HepG2 (cell line): ENCODE data around the gene ZCCHC7. TPM values are rescaled to one million over a fixed set of nuclear protein-coding genes. Genes with fewer than 3 reads are reported as not detected.

Experiments used
- AKNA ChIP-seq: sonication (generic); formaldehyde crosslinking; IDR thresholded peaks from 2 replicates; pipeline ENCODE4 v1.4.0; 2020; ENCODE audit warnings: missing genetic modification reagents, borderline replicate concordance
- GFI1 ChIP-seq: sonication (generic); formaldehyde crosslinking; IDR thresholded peaks from 2 replicates; pipeline ENCODE4 v1.5.0; 2020; ENCODE audit warnings: missing genetic modification reagents, mild to moderate bottlenecking, borderline replicate concordance
- HOXA9 ChIP-seq: sonication (generic); formaldehyde crosslinking; IDR thresholded peaks from 2 replicates; pipeline ENCODE4 v1.8.1; 2022; ENCODE audit warnings: missing genetic modification reagents, mild to moderate bottlenecking, moderate library complexity, borderline replicate concordance
- JUNB ChIP-seq: sonication (generic); formaldehyde crosslinking; IDR thresholded peaks from 2 replicates; pipeline ENCODE4 v1.8.0; 2022; ENCODE audit warnings: missing genetic modification reagents, mild to moderate bottlenecking, borderline replicate concordance
- LCORL ChIP-seq, 2 experiments: fragments of 450-650 bp in 1 of 2; sonication (generic) in 1 of 2; formaldehyde crosslinking in 1 of 2; IDR thresholded peaks; 2 replicates each; pipeline versions ENCODE4 v1.5.0 to v1.6.1; 2017 to 2020; ENCODE audit warnings: antibody characterized with exemption in 1 of 2, missing genetic modification reagents in 1 of 2
- NFE2L1 ChIP-seq: sonication (generic); formaldehyde crosslinking; IDR thresholded peaks from 2 replicates; pipeline ENCODE4 v1.4.0; 2020; ENCODE audit warnings: missing genetic modification reagents, mild to moderate bottlenecking, borderline replicate concordance
- REXO4 ChIP-seq: sonication (generic); formaldehyde crosslinking; IDR thresholded peaks from 2 replicates; pipeline ENCODE4 v1.8.0; 2022; ENCODE audit warnings: missing genetic modification reagents, mild to moderate bottlenecking, borderline replicate concordance
- RFX1 ChIP-seq: fragments of 450-650 bp; IDR thresholded peaks from 2 replicates; pipeline ENCODE4 v1.6.1; 2017
- ZFY ChIP-seq: sonication (generic); formaldehyde crosslinking; IDR thresholded peaks from 2 replicates; pipeline ENCODE4 v1.4.0; 2020; ENCODE audit warnings: missing genetic modification reagents
- ZNF124 ChIP-seq: sonication (generic); formaldehyde crosslinking; IDR thresholded peaks from 2 replicates; pipeline ENCODE4 v1.4.0; 2020; ENCODE audit warnings: missing genetic modification reagents
- ZNF230 ChIP-seq: sonication (generic); formaldehyde crosslinking; IDR thresholded peaks from 2 replicates; pipeline ENCODE4 v1.4.0; 2020; ENCODE audit warnings: mild to moderate bottlenecking, missing genetic modification reagents
- ZNF264 ChIP-seq: sonication (generic); formaldehyde crosslinking; IDR thresholded peaks from 2 replicates; pipeline ENCODE4 v1.4.0; 2020; ENCODE audit warnings: missing genetic modification reagents
- ZNF350 ChIP-seq: sonication (generic); formaldehyde crosslinking; IDR thresholded peaks from 2 replicates; pipeline ENCODE4 v1.4.0; 2020; ENCODE audit warnings: mild to moderate bottlenecking, low read depth, missing genetic modification reagents, borderline replicate concordance
- ZNF460 ChIP-seq: sonication (generic); formaldehyde crosslinking; IDR thresholded peaks from 2 replicates; pipeline ENCODE4 v1.5.1; 2020; ENCODE audit warnings: missing genetic modification reagents, mild to moderate bottlenecking, borderline replicate concordance
- ZNF530 ChIP-seq: sonication (generic); formaldehyde crosslinking; IDR thresholded peaks from 2 replicates; pipeline ENCODE4 v1.5.0; 2020; ENCODE audit warnings: low read depth, mild to moderate bottlenecking, missing genetic modification reagents
- ZNF616 ChIP-seq: sonication (generic); formaldehyde crosslinking; IDR thresholded peaks from 2 replicates; pipeline ENCODE4 v1.5.0; 2020; ENCODE audit warnings: low read depth, mild to moderate bottlenecking, missing genetic modification reagents
- ZSCAN22 ChIP-seq: sonication (generic); formaldehyde crosslinking; IDR thresholded peaks from 2 replicates; pipeline ENCODE4 v1.4.0; 2020; ENCODE audit warnings: mild to moderate bottlenecking, missing genetic modification reagents
- polyA plus RNA-seq, 8 experiments: library from polyadenylated mRNA; depleted of rRNA in 3 of 8; stranded (reverse) in 7 of 8; unstranded in 1 of 8; fragments of >200 nt; fragmentation: Illumina TruSeq in 4 of 8; extraction: Trizol in 4 of 8; gene quantifications; 2 replicates each; pipeline versions ENCODE4 v1.2.1 to v1.2.3, GENCODE V29; 2011 to 2016; ENCODE audit warnings: low read depth in 4 of 8, missing spikeins in 1 of 8, mixed read lengths in 1 of 8; ENCODE audit not compliant: insufficient read depth in 1 of 8
- total RNA-seq, 5 experiments: library from RNA; depleted of rRNA; stranded (reverse); fragments of >200 nt; fragmentation: Illumina TruSeq; extraction: Trizol; gene quantifications; 2 replicates each; pipeline ENCODE4 v1.2.3, GENCODE V29; 2016; ENCODE audit warnings: low read depth in 1 of 5
- TF ChIP-seq, protein P1 (sequence below): sonication (generic); formaldehyde crosslinking; IDR thresholded peaks from 2 replicates; pipeline ENCODE4 v1.5.0; 2020; ENCODE audit warnings: mild to moderate bottlenecking, missing genetic modification reagents
- TF ChIP-seq, protein P2 (sequence below): sonication (generic); formaldehyde crosslinking; conservative IDR thresholded peaks from 2 replicates; pipeline ENCODE4 v1.5.0; 2020; ENCODE audit warnings: missing genetic modification reagents

The ZCCHC7 gene
- total and polyA plus RNA-seq, 2 of the 13 experiments (the other 11 are each of a cell fraction or from before 2014, with no cell fraction given) = 13.6 to 19.3 TPM

DNA sequence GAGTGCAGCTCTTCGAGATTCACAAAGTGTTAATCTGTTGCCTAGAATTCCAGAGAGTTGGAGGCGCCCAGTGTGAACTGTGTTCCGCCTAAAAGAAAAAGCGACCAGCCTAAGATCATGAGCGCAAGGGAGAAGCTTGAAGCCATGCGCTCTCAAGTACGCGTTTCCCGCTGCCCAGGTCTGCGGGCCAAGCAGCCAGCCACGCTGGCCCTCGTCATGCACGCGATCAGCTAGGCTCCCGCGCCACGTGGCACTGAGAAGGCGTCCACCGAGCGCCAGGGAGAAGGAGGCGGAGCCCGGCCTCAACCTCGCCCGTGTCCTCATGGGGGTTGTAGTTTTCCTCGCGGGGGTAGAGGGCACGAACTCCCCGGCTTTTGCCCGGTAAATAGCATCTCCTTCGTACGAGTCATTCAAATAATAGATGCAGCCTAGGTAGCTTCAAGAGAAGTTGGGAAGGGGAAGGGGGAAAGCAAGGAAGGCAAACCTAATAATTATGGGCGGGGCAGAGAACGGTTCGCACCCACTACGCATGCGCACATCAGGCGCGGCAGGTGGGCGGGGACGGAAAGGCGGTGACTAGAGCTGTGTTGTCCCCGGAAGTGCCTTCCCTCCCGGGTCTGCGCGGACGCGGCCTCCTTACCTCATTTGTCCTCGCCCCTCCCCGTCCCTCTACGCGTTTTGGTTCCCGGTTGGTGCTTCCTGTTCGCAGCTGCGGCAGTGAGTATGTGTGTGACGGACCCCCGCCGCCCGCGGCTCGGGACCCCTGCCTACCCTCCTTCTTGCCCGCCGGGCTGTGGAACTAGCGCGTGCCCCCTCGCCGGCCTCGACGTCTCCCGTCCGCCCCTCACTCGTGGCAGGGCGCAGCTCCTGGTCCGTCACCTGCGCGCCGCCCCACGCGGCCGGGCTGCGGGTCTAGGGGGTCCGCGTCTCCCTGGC is at the start of gene ZCCHC7 (continued):
- TF ChIP-seq ZNF230 (CRISPR knock-in tag) = peak; percentile 83; the same call in 1 of the 2 replicates
- TF ChIP-seq, protein P1, sequence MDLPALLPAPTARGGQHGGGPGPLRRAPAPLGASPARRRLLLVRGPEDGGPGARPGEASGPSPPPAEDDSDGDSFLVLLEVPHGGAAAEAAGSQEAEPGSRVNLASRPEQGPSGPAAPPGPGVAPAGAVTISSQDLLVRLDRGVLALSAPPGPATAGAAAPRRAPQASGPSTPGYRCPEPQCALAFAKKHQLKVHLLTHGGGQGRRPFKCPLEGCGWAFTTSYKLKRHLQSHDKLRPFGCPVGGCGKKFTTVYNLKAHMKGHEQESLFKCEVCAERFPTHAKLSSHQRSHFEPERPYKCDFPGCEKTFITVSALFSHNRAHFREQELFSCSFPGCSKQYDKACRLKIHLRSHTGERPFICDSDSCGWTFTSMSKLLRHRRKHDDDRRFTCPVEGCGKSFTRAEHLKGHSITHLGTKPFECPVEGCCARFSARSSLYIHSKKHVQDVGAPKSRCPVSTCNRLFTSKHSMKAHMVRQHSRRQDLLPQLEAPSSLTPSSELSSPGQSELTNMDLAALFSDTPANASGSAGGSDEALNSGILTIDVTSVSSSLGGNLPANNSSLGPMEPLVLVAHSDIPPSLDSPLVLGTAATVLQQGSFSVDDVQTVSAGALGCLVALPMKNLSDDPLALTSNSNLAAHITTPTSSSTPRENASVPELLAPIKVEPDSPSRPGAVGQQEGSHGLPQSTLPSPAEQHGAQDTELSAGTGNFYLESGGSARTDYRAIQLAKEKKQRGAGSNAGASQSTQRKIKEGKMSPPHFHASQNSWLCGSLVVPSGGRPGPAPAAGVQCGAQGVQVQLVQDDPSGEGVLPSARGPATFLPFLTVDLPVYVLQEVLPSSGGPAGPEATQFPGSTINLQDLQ (CRISPR knock-in tag) = peak; percentile 81; the same call in 1 of the 2 replicates
- 0 out of 2 replicates have a peak, but pooled peaks have one; percentile 15 for TF ChIP-seq ZNF460 (CRISPR knock-in tag)
- 0 out of 2 replicates have a peak, but pooled peaks have one; percentile 21 for TF ChIP-seq ZSCAN22 (CRISPR knock-in tag)
- peak; percentile 95 for TF ChIP-seq REXO4 (CRISPR knock-in tag)
- TF ChIP-seq ZFY = peak; percentile 78
- TF ChIP-seq, protein P2, sequence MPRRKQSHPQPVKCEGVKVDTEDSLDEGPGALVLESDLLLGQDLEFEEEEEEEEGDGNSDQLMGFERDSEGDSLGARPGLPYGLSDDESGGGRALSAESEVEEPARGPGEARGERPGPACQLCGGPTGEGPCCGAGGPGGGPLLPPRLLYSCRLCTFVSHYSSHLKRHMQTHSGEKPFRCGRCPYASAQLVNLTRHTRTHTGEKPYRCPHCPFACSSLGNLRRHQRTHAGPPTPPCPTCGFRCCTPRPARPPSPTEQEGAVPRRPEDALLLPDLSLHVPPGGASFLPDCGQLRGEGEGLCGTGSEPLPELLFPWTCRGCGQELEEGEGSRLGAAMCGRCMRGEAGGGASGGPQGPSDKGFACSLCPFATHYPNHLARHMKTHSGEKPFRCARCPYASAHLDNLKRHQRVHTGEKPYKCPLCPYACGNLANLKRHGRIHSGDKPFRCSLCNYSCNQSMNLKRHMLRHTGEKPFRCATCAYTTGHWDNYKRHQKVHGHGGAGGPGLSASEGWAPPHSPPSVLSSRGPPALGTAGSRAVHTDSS (CRISPR knock-in tag) = no peak
- peak; percentile 96; the same call in 1 of the 2 replicates for TF ChIP-seq ZNF616 (CRISPR knock-in tag)
- TF ChIP-seq RFX1 = no peak
- no peak for TF ChIP-seq LCORL (IDR thresholded peaks at IDR 0.05)
- TF ChIP-seq LCORL (CRISPR knock-in tag; IDR thresholded peaks at IDR 0.05) = peak; percentile 67; the same call in 1 of the 2 replicates
- peak; percentile 66; the same call in 1 of the 2 replicates for TF ChIP-seq ZNF124 (CRISPR knock-in tag)
- 0 out of 2 replicates have a peak, but pooled peaks have one; percentile 12 for TF ChIP-seq JUNB (CRISPR knock-in tag)
- peak; percentile 94 for TF ChIP-seq ZNF264 (CRISPR knock-in tag)
- peak; percentile 99 for TF ChIP-seq AKNA (CRISPR knock-in tag)
- TF ChIP-seq ZNF530 (CRISPR knock-in tag) = no peak
- TF ChIP-seq NFE2L1 (CRISPR knock-in tag) = peak; percentile 76; the same call in 1 of the 2 replicates
- peak; percentile 77 for TF ChIP-seq HOXA9 (CRISPR knock-in tag)
- peak; percentile 56; the same call in 1 of the 2 replicates for TF ChIP-seq ZNF350
- no peak; the same call in 1 of the 2 replicates for TF ChIP-seq GFI1 (CRISPR knock-in tag)
